HG02763 (cell line): Measurements from ENCODE around the gene C4orf50.

Experiments
- ATAC-seq: cut with Tn5 transposase; IDR thresholded peaks from one replicate; pipeline ENCODE4 v1.9.1; 2021; ENCODE audit warnings: mild to moderate bottlenecking, moderate library complexity; ENCODE audit not compliant: unreplicated experiment

Gene C4orf50

DNA sequence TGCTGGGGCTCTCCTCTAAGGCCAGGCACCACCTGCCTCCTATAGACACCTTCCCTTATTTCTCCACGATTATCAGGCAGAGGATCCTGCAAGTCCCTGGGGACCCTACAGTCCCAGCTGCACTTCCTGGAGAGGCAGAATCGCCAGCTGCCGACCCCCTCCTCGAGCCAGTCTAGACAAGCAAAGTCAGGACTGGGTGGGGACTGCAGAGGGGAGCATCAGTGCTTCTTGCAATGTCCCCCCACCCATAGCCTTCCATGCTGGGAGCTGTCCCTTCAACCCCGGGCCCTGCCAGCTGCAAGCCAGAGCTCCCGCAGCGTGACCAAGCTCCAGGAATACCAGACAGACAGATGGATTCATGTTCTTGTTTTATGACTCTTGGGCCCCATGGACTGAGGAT, 124.0 kb downstream of the C4orf50 start:
- ATAC-seq = no peak

DNA sequence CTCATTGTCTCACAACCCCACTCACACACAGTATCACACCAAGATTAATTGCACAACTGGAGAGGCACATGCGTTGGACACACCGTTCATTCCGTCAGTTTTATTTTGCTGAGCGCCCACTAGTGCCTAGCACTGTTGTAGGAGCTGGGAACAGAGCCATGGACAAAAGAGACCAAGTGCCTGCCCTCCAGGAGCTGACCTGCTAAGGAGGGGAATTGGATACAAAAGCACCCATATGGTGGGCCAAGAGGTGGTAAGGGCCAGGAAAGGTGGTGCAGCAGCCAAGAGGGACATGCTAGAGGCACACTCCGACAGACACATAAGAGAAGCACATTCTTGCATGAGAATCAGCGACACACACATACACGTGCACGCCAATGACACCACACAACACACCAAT, 124.6 kb downstream of the C4orf50 start:
- no peak for ATAC-seq

DNA sequence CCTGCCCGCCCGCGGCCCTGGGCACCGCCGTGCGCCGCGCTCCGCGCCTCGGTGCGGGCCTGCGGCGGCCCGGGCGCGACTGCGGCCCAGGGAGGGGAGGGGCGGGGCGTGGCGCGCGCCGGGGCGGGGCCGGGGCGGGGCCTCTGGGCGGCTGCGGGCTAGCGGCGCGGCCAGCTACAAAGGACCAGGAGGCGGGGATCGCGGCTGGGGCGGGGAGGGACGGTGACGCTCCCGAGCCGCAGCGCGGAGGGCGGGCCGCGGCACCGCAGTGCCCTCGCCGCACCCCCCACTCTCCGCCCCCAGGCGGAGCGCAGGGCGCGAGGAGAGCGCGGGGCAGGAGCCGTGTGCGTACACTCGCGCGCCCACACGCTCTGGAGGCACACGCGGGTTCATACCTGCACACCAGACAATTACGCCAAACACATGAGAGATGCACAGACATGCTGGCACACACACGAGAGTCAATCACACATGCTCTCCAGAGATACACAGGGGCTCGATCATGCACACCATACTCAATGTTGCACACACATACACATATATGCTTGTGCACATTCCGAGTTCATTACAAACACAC, 125.1 kb downstream of the C4orf50 start, which contains the start of gene CRMP1:
Gene CRMP1, minus strand, starts transcription at position 83 of the 577 bp plus-strand sequence. CDS start 117 bp downstream, outside the sequence.
- ATAC-seq = no peak

DNA sequence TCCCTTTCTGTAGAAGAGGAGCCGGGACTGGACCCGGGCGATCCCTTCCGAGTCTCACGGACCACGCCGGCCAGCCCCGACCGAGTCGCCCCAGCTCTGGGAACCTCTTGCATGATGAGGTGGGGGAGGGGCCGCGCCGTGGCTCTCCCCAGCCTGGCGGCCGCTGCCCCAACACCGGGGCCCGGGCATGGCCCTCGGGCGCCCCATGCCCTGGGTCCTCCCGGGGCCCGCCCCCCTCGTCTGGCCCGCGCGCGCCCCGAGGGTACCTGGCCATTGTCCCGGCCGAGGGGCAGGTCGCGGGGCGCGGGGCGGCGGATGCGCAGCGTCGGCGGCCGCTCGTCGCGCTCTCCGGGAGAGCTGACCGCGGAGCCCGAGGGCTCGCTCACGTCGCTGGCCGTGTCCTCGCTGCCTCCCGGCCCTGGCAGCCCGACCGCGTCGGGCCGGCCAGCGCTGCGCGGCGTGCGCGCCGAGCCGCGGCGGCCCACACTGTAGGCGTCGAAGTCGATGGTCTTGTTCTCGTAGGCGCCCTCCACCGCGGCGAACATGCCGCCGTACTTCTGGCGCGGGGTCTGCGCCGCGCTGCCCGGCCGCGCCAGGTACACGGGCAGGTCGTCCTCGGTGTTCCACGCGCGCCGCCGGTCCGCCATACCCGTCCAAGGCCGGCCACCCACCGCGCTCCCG, 125.8 kb downstream of the C4orf50 start:
- no peak for ATAC-seq

DNA sequence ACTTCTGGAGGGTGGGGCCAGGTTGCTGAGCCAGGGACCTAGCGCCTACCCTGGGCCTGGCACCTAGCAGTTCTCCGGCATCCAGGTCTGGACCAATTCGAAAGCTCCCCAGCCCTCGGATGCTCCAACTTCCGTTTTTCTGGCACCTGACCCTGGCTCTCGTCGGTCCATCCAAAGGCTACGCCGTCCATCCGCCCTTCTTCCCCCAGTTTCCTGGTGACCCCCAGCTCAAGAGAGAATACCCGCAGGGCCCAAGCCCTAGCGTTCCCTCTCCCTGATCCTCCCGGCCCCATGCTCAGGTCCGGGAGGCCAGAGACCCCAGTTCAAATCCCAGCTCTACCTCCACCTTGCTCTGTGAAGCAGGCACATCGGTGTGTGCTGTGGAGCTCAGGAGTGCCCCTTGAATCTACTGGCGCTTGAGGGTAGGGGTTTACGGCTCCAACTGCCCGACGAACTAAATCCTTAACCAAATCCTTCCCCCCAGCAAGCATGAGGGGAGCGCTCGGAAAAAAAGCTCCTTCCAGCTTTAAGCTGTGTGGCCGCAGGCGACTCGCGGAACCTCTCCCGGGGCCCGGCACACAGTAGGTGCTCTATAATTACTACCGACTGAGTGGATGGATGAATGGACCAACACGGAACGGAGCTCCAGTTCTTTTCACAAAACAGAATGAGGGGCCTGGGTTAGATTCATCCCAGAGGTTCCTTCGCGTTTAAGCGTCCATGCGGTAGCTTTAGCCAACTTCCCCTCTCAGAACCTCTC, 126.5 kb downstream of the C4orf50 start:
- no peak for ATAC-seq

DNA sequence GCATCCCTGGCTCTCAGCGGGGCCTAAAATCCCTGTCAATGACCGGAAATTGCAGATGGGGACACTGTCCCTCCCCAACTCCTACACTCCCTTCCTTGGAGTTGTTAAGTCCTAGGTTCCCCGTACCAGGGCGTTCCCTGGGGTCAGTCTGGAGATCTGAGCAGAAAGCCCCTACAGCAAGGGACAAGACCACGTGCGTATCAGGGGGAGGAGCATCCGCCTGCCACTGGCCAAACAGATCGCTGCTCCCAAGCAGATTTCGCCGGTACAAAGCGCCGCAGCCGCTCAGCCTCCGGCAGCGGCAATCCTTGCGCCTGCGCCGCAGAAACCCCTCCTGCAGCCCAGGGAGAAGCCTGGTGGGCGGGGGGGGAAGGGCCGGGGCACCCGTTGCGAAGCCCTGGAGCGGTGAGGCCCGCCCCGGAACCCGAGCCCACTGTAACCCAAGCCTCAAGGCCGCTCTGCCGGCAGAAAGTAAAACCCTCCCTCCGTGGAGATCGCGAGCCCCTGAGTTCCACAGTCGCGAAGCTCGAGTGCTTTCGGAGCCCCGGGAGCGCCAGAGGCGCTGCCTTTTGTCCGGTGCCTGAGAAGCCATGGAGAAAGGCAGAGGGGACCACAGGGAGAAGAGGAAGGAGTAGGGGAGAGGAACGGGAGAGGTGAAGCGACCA, 128.0 kb downstream of the C4orf50 start:
- no peak for ATAC-seq

DNA sequence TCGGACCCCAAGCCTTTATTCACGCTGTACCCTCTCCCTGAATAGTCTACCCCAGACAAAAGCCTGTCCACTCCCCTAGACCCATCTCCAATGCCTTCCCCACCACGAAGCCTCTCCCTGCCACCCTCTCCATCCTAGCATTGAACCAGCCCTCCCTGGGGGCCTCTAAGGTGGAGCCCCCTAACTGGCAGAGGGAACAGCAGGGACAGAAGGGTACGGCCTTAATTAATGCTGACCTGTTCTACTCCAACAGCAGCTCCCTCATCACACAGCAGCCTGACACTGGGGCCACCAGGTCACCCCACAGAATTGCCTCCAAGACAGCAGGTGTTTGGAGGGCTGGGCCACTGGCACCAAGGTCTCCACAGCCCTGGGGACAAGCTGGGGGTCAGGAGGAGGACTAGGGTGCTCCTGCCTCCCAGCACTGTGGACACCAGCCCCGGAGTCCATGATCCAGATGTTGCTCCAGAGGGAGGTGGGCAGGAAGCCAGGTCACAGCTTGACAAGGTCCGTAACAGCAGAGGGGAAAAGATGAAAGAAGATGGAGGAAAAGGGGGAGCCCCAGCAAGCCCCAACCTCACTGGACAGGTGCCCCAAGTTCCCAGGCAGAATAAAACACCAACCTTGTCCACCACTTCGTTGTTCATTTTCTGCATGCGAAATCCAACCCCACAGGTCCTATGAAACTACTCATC, 129.1 kb downstream of the C4orf50 start:
- ATAC-seq = no peak

DNA sequence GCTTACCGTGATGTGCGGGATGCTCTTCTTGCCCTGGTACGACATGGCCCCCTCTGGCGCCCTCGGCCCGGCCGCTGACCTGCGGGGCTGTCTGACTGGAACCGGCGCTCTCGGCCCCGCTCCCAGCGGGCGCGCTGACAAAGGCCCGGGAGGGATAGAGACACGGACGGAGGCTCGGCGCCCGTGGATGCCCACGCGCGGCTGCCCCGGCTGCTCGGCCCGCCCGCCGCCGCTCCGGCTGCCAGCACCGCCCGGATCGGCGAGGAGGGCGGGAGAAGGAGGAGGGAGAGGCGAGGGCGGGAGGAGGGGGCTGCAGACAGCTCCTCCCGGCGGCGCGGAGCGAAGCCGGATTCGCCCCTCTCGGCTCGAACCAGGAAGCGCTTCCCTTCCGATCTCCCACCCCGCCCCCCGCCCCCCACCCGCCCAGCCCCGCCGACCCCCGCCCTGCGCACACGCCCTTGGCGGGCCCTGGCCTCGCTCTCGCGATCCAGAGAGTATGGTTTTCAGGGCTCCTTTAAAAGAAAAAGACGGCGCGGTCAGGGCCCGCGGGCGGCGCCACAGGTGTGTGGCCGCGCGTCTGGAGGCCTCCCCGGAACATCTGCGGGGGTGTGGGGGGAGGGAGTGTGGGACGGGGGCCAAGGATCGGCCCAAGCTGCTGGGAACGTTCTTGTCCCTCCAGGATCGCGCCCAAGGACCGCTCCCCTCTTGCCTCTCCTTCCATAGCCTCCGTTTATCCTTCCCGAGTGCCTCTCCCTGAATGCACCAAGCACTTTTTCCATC, 129.8 kb downstream of the C4orf50 start:
- no peak for ATAC-seq

DNA sequence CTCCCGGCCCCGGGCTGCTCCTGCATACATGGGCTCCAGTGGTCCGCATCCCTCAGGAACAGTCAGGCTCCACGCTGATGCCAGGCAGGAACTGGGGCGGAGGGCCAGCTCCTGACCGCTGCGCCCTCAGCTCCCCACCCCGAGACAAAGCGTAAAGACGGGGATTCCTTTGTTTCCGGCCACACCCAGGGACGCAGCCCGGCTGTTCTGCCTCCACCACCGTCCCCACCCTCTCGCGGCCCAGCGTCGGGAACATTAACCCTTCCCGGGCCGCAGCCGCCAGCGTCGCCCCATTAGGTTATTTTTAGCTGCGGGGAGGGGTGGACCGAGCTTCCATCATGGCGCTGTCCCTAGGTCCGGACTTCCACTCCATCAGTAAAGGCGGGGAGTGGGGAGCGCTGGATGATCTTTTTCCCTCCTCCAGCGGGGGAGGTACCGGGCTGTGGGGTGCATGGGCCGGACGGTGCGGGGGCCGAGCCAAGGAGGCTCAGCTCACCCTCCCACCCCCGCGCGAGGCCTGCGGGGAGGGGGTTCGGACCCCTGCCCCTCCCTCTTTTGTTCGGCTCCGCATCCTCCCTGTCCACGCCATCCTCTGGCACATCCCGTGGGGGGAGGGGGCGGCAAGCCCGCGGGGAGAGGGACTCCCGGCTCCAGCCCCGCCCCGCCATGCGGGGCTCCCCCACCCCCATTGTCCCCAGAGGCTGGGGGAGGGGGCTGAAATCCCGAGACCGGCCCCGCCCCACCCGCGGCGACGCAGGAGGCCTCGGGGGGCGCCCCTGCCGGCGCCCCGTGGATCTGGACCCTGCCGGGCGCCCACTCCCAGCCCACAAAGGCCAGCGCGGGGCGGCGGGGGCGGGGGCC, 130.6 kb downstream of the C4orf50 start:
- no peak for ATAC-seq

DNA sequence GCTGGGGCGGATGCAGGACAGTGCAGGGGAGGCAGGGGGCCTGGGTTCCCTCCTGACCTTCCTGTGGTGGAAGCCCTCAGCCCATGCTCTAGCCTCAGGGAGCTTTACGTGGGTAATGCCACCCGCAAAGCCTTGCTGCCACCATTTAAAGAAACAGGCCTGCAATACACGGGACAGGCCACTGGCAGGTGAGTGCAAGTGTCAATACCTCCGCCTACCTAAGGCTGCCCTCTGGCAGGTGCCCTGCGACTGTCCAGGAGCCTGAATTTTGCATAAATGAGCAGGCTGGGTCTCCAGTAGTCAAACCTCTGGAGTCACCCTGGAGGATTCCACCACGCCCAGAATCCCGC, 131.2 kb downstream of the C4orf50 start:
- no peak for ATAC-seq

DNA sequence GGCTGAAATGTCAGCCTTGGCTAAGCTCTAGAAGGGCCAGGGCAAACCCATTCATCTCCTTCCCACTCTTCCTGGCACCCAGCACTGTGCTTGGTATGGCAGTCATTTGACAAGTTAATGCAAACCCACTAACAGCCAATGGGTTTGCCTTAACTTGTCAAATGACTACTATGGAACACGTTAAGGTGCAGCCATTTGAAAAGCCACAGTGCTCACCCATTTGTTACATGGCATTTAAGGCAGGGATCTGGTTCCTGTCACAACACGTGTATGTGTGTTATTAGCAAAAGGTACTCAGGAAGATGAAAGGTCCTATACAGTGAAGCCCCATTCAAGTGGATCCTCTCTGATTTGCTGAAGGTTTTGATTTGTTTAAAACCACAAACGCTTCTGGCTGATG, 132.5 kb downstream of the C4orf50 start:
- ATAC-seq = no peak

DNA sequence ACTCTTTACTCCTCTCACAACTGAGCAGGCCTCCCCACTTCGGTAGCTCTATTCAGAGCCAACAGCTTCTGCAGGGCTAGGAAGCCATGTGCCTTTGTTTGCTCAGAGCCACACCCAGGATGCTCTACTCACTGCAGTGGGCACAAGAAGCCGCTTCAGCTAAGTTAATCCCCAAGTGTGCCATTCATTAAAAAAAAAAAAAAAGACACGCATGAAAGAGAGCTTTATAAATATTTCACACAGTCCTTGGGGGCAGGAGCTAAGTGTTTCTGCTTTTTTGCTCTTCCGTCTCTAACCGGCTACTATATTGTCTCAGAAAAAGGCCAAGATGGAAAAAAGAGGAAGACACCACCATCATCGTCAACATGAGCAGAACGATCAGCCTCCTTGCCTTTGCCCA, 133.4 kb downstream of the C4orf50 start:
- ATAC-seq = no peak

DNA sequence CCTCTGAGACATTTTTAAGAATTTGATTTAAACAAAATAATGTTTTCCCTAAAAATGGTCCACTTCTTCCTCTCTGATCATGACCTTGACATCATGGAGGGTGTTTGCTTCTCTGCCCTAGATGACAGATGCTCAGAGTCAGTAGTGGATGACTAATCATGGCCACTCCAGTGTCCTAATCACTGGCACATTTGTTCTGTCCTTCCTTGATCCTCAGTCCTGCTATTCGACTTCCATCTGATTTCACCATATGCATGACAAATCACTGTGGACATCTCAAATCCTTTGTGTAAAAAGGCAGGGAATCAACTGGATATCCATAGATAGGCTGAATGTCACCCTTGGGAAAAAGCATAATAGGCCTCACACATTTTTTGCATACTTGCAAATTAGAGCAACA, 134.3 kb downstream of the C4orf50 start:
- ATAC-seq = no peak

DNA sequence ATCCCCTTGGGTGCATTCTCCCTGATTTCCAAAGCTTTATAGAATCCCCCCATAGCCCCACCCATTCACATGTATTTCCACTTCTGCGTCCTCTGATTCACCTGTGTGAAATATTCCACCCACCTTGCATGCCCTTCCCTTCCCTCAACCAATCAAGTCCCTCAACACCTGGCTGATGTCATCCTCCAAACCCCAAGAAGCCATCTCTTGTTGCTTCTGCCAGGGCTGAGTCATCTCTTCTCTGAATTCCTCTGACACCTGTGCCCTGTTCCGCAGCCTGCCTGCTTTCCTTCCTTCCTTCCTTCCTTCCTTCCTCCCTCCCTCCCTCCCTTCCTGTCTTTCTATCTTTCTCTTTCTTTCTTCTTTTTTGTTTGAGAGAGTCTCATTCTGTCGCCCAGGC, 135.3 kb downstream of the C4orf50 start:
- ATAC-seq = no peak

DNA sequence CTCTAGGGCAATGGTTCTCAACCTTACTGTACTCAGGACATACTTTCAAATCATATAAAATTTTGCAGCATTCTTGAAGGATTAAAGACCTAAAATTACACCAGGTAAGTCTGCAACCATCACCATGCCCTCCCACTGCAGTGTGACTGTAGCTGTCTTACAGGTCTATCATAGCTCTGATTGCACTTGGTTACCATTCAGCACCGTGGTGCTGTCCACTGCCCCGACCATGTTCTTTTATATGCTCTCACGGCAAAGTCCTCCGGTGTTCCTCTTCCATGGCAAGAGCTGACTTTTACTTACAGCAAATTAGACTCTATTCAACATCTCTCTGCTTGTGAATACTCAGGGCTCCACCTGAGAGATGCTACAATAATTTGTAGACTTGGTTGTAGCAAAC, 136.9 kb downstream of the C4orf50 start:
- no peak for ATAC-seq

DNA sequence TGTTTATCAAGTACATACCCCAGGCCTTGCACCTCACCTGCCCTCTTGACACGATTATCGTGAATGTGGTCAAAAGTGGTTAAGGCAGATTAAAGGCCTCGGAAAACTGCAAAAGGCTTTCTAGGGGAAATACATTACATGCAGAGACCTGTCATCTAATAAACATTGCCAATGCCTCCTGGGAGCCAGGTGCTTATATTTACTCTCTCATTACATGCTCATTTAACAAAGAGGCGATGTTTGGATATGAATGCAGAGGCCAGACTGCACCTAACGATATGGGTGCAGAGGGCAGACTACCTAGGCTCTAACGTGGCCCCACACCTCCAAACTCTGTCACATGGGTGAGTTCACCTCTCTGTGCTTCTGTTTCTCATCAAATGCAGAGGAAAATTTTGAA, 139.9 kb downstream of the C4orf50 start:
- no peak for ATAC-seq

DNA sequence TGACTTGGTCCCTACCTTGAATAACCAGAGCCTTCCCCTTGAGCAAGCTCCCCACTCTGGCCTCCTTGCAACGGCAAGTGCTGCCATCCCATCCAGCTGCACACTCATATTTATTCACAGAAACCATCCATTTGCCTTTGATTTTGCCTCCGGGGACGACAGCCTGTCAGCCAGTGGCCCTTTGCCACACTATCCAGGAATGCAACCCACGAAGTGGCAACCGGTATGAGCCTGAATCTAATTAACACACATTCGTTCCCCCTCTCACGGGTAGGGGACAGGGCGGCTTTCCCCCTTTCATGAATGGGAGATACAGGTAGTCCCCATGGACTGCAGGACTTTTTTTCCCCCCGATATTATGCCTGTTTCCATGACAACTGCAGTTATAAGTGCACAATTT, 140.8 kb downstream of the C4orf50 start:
- ATAC-seq = no peak

DNA sequence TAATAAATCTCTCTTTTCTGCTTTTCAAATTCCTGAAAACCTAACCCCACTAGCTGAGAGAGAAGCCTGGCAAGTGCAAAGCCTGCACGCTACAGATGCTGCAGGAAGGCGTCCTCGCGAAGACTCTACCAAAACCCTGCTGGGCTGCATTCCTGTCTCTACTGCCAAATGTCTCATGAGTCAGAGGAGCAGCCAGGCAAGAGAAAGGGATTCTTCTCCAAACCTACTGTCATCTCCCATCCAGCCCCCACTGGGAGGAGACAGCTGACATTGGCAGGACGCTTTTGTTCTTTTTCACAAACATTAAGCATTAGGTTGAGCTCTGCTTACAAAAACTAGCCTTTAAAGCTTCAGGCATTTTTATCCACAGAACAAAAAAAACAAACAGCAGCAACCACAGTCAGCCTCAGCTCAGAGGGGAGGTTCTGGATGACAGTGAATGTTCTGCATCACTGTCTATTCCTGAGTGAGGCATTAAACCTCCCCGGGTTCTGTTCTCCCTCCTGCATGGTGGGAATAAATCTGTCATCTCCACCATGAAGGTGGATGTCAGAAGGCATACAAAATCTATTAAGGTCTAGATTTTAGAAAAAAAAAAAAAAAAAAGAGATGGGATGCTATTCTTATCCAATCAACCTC, 143.3 kb downstream of the C4orf50 start:
- ATAC-seq = no peak

DNA sequence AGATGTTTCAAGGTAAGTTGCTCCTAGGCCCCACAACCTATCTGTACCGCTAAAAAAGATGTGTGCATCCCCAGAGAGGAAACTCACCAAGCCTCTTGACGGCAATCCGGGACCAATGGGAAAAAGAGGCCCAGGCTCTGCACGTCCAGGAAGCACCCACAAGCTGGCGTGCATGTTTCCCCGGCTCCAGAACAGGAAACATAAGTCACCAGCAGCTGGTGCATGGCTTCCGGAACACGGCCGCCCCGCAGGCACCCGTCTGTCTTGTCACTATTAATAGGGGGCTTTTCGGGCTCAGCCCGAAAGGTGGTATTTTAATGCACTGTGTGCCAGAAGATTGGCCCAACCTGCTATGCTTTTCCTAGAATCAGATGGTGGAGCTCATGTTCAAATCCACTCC, 147.5 kb downstream of the C4orf50 start:
- ATAC-seq = no peak
